HEK293T (cell line): ENCODE measurements around the gene CDKN2AIPNL.
"Not testable (repeated sequence)": the region's sequence is repeated elsewhere in the genome, so short reads cannot be mapped to it uniquely, and the experiment has no call there.

Experiments used
- CTCF ChIA-PET: fragments of 350-600 bp; formaldehyde crosslinking; extraction: SDS; loops from one replicate; lab custom pipeline; 2021; ENCODE audit warnings: antibody characterized with exemption, inconsistent platforms; lab: Yijun Ruan, JAX
- POLR2A ChIA-PET: fragments of 350-600 bp; formaldehyde crosslinking; extraction: SDS; loops from one replicate; lab custom pipeline; 2020; ENCODE audit warnings: antibody characterized with exemption, inconsistent platforms; lab: Yijun Ruan, JAX
- DNase-seq: peaks from one replicate; pipeline ENCODE4 v3.0.0; 2012; ENCODE audit warnings: mixed read lengths; ENCODE audit errors: extremely low spot score
- ARNT ChIP-seq: fragments of 450-650 bp; IDR thresholded peaks from 2 replicates; pipeline ENCODE4 v1.6.1; 2017; ENCODE audit warnings: mild to moderate bottlenecking
- BHLHE40 ChIP-seq: fragments of 450-650 bp; IDR thresholded peaks from 2 replicates; pipeline ENCODE4 v1.6.1; 2016; ENCODE audit warnings: mild to moderate bottlenecking, moderate library complexity, borderline replicate concordance
- CTBP1 ChIP-seq: fragments of 450-650 bp; IDR thresholded peaks from 2 replicates; pipeline ENCODE4 v1.6.1; 2016; ENCODE audit warnings: borderline replicate concordance
- ELF4 ChIP-seq: fragments of 450-650 bp; IDR thresholded peaks from 2 replicates; pipeline ENCODE4 v1.6.1; 2017; ENCODE audit warnings: antibody characterized with exemption
- FOXA1 ChIP-seq: fragments of 450-650 bp; IDR thresholded peaks from 2 replicates; pipeline ENCODE4 v1.6.1; 2016; ENCODE audit warnings: mild to moderate bottlenecking
- FOXK2 ChIP-seq: fragments of 450-650 bp; IDR thresholded peaks from 2 replicates; pipeline ENCODE4 v1.6.1; 2016; ENCODE audit warnings: mild to moderate bottlenecking
- FOXM1 ChIP-seq: fragments of 450-650 bp; IDR thresholded peaks from 2 replicates; pipeline ENCODE4 v1.6.1; 2017; ENCODE audit warnings: mild to moderate bottlenecking, borderline replicate concordance
- HDGF ChIP-seq: fragments of 450-650 bp; IDR thresholded peaks from 2 replicates; pipeline ENCODE4 v1.6.1; 2017; ENCODE audit warnings: antibody characterized with exemption, borderline replicate concordance
- L3MBTL2 ChIP-seq: fragments of 450-650 bp; conservative IDR thresholded peaks from 2 replicates; pipeline ENCODE4 v1.6.1; 2016; ENCODE audit warnings: mild to moderate bottlenecking
- LEF1 ChIP-seq: fragments of 450-650 bp; IDR thresholded peaks from 2 replicates; pipeline ENCODE4 v1.6.1; 2017; ENCODE audit warnings: mild to moderate bottlenecking, borderline replicate concordance
- NFRKB ChIP-seq: fragments of 450-650 bp; IDR thresholded peaks from 2 replicates; pipeline ENCODE4 v1.6.1; 2016; ENCODE audit warnings: mild to moderate bottlenecking, moderate library complexity
- PKNOX1 ChIP-seq: fragments of 450-650 bp; IDR thresholded peaks from 2 replicates; pipeline ENCODE4 v1.6.1; 2016
- SP1 ChIP-seq: fragments of 450-650 bp; IDR thresholded peaks from 2 replicates; pipeline ENCODE4 v1.6.1; 2017
- SUZ12 ChIP-seq: fragments of 450-650 bp; IDR thresholded peaks from 2 replicates; pipeline ENCODE4 v1.6.1; 2016; ENCODE audit warnings: mild to moderate bottlenecking
- TARDBP ChIP-seq: fragments of 450-650 bp; IDR thresholded peaks from 2 replicates; pipeline ENCODE4 v1.6.1; 2016
- ZNF384 ChIP-seq: fragments of 450-650 bp; IDR thresholded peaks from 2 replicates; pipeline ENCODE4 v1.6.1; 2016

Gene CDKN2AIPNL

GRCh38 chr5:134427540-134428041, 15.9 kb upstream of the CDKN2AIPNL start:
- CTCF ChIA-PET, result interaction anchor here (1.2 kb wide), 1 partner anchor 16 kb away, joined by 4 read pairs; the partner anchor contains the start of gene CDKN2AIPNL
- DNase-seq, result no peak
- no peak for TF ChIP-seq FOXK2
- TF ChIP-seq TARDBP, result no peak
- no peak for TF ChIP-seq LEF1
- no peak for TF ChIP-seq HDGF
- TF ChIP-seq ELF4, result no peak
- no peak for TF ChIP-seq ZNF384
- TF ChIP-seq SP1, result no peak
- TF ChIP-seq CTBP1, result no peak
- no peak for TF ChIP-seq FOXM1
- TF ChIP-seq FOXA1, result no peak
- TF ChIP-seq L3MBTL2, result no peak
- TF ChIP-seq ARNT, result no peak
- POLR2A ChIA-PET, result interaction anchor here (1.0 to 1.1 kb wide), 2 partner anchors 14 to 38 kb away, joined by 3 read pairs; no protein-coding TSS in a partner anchor

GRCh38 chr5:134426361-134426760, 14.7 kb upstream of the CDKN2AIPNL start:
- CTCF ChIA-PET, result no interaction called here
- POLR2A ChIA-PET, result no interaction called here
- no peak for DNase-seq
- no peak for TF ChIP-seq ZNF384
- no peak for TF ChIP-seq SP1
- no peak for TF ChIP-seq L3MBTL2
- no peak for TF ChIP-seq TARDBP
- no peak for TF ChIP-seq FOXK2
- TF ChIP-seq BHLHE40, result no peak
- TF ChIP-seq FOXA1, result no peak
- TF ChIP-seq CTBP1, result no peak

GRCh38 chr5:134423376-134423775, 11.7 kb upstream of the CDKN2AIPNL start:
- DNase-seq, result no peak
- POLR2A ChIA-PET, result no interaction called here
- CTCF ChIA-PET, result no interaction called here
- TF ChIP-seq FOXA1 (no peak), HDGF (no peak), PKNOX1 (no peak), BHLHE40 (no peak), SUZ12 (no peak), LEF1 (no peak), SP1 (no peak), CTBP1 (no peak), ELF4 (no peak), L3MBTL2 (no peak), ARNT (no peak), FOXK2 (no peak), FOXM1 (no peak), NFRKB (no peak), TARDBP (no peak), ZNF384 (no peak)

- ChIA-PET POLR2A (no interaction called here), CTCF (no interaction called here)
- DNase-seq, result no peak
These were observed 11.2 kb upstream of the CDKN2AIPNL start for GRCh38 chr5:134422791-134423365.

DNA sequence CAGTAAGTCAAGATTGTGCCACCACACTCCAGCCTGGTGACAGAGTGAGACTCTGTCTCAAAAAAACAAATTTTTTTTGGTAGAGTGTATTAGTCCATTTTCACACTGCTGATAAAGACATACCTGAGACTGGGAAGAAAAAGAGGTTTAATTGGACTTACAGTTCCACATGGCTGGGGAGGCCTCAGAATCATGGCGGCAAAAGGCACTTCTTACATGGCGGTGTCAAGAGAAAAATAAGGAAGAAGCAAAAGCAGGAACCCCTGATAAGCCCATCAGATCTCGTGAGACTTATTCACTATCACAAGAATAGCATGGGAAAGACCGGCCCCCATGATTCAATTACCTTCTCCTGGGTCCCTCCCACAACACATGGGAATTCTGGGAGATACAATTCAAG, 9.4 kb upstream of the CDKN2AIPNL start:
- CTCF ChIA-PET, POLR2A ChIA-PET, DNase-seq: not testable (repeated sequence)

More at GRCh38 chr5:134422791-134423365, 11.2 kb upstream of the CDKN2AIPNL start:
- TF ChIP-seq HDGF (no peak), FOXM1 (no peak), LEF1 (no peak), SUZ12 (no peak), FOXA1 (no peak), ZNF384 (no peak), FOXK2 (no peak), CTBP1 (no peak), NFRKB (no peak), ELF4 (no peak), ARNT (no peak)

- CTCF ChIA-PET, result no interaction called here
- POLR2A ChIA-PET, result interaction anchor here (1.1 kb wide), 1 partner anchor 104 kb away, joined by 3 read pairs; no protein-coding TSS in a partner anchor
- no peak for TF ChIP-seq ELF4
- TF ChIP-seq HDGF, result no peak
- TF ChIP-seq SUZ12, result no peak
- no peak for TF ChIP-seq NFRKB
- TF ChIP-seq TARDBP, result no peak
- no peak for TF ChIP-seq LEF1
- no peak for TF ChIP-seq PKNOX1
- no peak for TF ChIP-seq FOXA1
- TF ChIP-seq FOXK2, result no peak
- no peak for TF ChIP-seq SP1
- no peak for TF ChIP-seq FOXM1
- TF ChIP-seq L3MBTL2, result no peak
- no peak for DNase-seq
These were observed 8.7 kb upstream of the CDKN2AIPNL start for GRCh38 chr5:134420343-134420742.

DNA sequence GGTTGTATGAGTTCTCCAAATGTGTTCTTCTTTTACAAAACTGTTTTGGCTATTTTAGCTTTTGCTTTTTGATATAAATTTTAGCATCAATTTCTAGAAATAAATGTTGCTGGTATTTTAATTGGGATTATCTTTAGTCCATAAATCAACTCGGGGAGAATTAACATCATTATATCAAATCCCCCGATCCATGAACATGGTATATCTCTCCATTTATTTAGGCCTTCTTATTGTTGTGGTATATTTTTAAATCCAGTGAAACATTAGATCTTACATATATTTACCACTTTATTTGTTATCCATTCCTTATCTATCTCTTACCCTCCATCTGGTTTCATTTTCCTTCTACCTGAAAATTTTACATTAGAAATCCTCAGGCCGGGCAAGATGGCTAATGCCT, 7.3 kb upstream of the CDKN2AIPNL start:
- TF ChIP-seq HDGF (no peak), ZNF384 (no peak), BHLHE40 (no peak), LEF1 (no peak), NFRKB (no peak), PKNOX1 (no peak), FOXM1 (no peak), L3MBTL2 (no peak), ARNT (no peak), FOXK2 (no peak), FOXA1 (no peak), SUZ12 (no peak), SP1 (no peak), CTBP1 (no peak), ELF4 (no peak), TARDBP (no peak)
- POLR2A ChIA-PET, result no interaction called here
- CTCF ChIA-PET, result interaction anchor here (0.6 kb wide), 2 partner anchors 30 to 192 kb away, joined by 4 read pairs; no protein-coding TSS in a partner anchor
- no peak for DNase-seq
